ENCODE data around the gene ACMSD. TPM values are rescaled to one million over a fixed set of nuclear protein-coding genes. Genes with fewer than 3 reads are reported as not detected.

Gene ACMSD
- total and polyA plus RNA-seq, 10 of the 15 experiments (the other 5 are each of a cell fraction or from before 2014, with no cell fraction given), result 0.08 TPM; not detected in 9

DNA sequence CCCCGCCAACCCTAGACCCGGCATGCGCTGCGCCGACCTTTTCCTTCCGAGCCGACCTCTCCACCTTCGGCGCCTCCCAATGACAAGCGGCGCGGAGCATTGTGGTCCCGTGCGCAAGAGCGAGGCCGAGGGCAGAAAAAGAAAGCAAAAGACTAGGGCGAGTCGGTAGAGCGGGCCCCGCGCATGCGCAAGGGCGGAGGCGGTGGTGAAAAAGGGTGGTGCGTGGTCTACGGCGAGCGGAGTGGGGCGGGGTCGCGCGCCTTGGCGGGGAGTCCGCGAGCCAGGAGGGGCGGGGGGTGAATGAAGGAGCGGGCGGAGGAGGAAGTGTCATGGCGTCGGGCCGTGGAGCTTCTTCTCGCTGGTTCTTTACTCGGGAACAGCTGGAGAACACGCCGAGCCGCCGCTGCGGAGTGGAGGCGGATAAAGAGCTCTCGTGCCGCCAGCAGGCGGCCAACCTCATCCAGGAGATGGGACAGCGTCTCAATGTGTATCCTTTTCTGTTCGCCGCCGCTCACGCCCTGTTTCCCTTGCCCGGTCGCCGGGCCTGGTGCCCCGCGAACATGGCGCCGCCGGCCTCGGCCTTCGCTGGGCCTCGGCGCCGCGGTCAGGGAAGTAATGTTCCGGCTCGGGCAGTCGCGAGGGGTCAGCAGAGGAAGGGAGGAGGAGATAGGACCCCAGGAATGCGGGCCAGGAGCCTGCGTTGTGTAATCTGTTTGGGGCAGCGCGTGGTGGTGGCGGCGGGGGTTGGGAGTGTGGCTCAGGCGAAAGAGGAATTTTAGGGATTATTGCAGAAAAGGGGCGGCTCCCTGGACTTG is 80.3 kb downstream of the ACMSD start, which contains the start of gene CCNT2:
CCNT2 (plus strand) TSS at position 297 of the 815 bp plus-strand sequence; CDS start at position 330, 33 bp downstream.
- intact Hi-C loops (cut with micrococcal nuclease; ENCODE audit: unreplicated experiment) (loop anchor here (5.0 to 10.0 kb wide), 2 partner anchors 804 to 824 kb away; partner anchors contain the start of gene UBXN4), in situ Hi-C loops (cut with MboI) (loop anchor here (10.0 kb wide), 1 partner anchor 804 kb away; no protein-coding TSS in a partner anchor)
- peaks cover 6% of the 10 kb centered on the region for H3K4me1 ChIP-seq (ENCODE audit: control insufficient read depth, insufficient read depth, low read length)
- H3K9ac ChIP-seq (ENCODE audit: control insufficient read depth, insufficient read depth, low read length), result peak within 1 kb of the TSS; percentile 100
- RAD21 ChIA-PET (ENCODE audit: unreplicated experiment), result no interaction called here
- H3K4me2 ChIP-seq (ENCODE audit: control insufficient read depth, insufficient read depth), result peak within 1 kb of the TSS; percentile 77
- WGBS (ENCODE audit: insufficient coverage, insufficient replicate concordance, low lambda C conversion rate, missing lambda C conversion rate), result 1% methylated on average over 58 of the region's 83 CpGs
- peak; percentile 95 for DNase-seq (ENCODE audit: low read depth, low spot score)
- H3K27ac ChIP-seq (ENCODE audit: control insufficient read depth, insufficient read depth), result peak within 1 kb of the TSS; percentile 99
- BruUV-seq (replicated peaks), result TSS peak; percentile 76
- no peaks in the 10 kb centered on the region for H4K20me1 ChIP-seq (ENCODE audit: control insufficient read depth, insufficient read depth)
- peaks cover 0 to 5% of the 10 kb centered on the region in 2 experiments; a peak in 1 of 4 replicates for H3K36me3 ChIP-seq (ENCODE audit: control insufficient read depth in 2 of 2, insufficient read depth in 2 of 2, low read length in 1 of 2)
- ATAC-seq, result peak; percentile 89
- SMC1A ChIA-PET (ENCODE audit: uncharacterized antibody, unreplicated experiment), result interaction anchor here (0.8 kb wide), 1 partner anchor 23 kb away, joined by 3 read pairs; no protein-coding TSS in a partner anchor
- H3K27me3 ChIP-seq (replicated peaks in 1 of 2; ENCODE audit: control insufficient read depth in 2 of 2, insufficient read depth in 2 of 2, low read length in 1 of 2), result no peaks in the 10 kb centered on the region
- peak within 1 kb of the TSS; percentile 95 for H2AFZ ChIP-seq (ENCODE audit: control insufficient read depth, low read depth, low read length)
- no peak for FAIRE-seq
- CTCF ChIA-PET, result no interaction called here
- peak within 1 kb of the TSS; percentile 91 for H3K4me3 ChIP-seq
- H3K9me3 ChIP-seq (replicated peaks; ENCODE audit: control insufficient read depth, insufficient read depth, low read length), result no peaks in the 10 kb centered on the region
- H3K79me2 ChIP-seq (ENCODE audit: control insufficient read depth, insufficient read depth, low read length), result peaks cover 55% of the 10 kb centered on the region
- POLR2A ChIA-PET, result interaction anchor here (0.5 to 1.1 kb wide), 4 partner anchors 9 to 553 kb away, joined by 3 to 4 read pairs (median 3); no protein-coding TSS in a partner anchor
- TF ChIP-seq ZBED1 (IDR thresholded peaks at IDR 0.05; ENCODE audit: borderline replicate concordance) (no peak), CBX5 (IDR thresholded peaks at IDR 0.05; ENCODE audit: low read depth) (no peak), SIX5 (IDR thresholded peaks at IDR 0.05; ENCODE audit: low read depth, low read length, severe bottlenecking) (peak; percentile 72), SREBF2 (IDR thresholded peaks at IDR 0.05; ENCODE audit: low read length) (no peak), HDGF (IDR thresholded peaks at IDR 0.05) (peak; percentile 90), MTA2 (IDR thresholded peaks at IDR 0.05; ENCODE audit: low read depth) (no peak), BACH1 (IDR thresholded peaks at IDR 0.05; ENCODE audit: borderline replicate concordance) (0 out of 2 replicates have a peak, but pooled peaks have one; percentile 46), TCF3 (IDR thresholded peaks at IDR 0.05; ENCODE audit: borderline replicate concordance, insufficient read depth, low read depth, low read length) (no peak), RUNX3 (IDR thresholded peaks at IDR 0.05; ENCODE audit: low read length) (peak; percentile 57), FOXK2 (IDR thresholded peaks at IDR 0.05) (peak; percentile 42; the same call in 1 of the 2 replicates), ZSCAN29 (IDR thresholded peaks at IDR 0.05) (no peak), NR2F1 (conservative IDR thresholded peaks at IDR 0.05) (peak; percentile 96), ZNF24 (IDR thresholded peaks at IDR 0.05) (no peak), POLR2A (IDR thresholded peaks at IDR 0.05; ENCODE audit: low read depth, low read length) (peak; percentile 91), PAX5 (IDR thresholded peaks at IDR 0.05; ENCODE audit: borderline replicate concordance, low read depth, low read length) (0 out of 2 replicates have a peak, but pooled peaks have one; percentile 18), TBL1XR1 (IDR thresholded peaks at IDR 0.05; ENCODE audit: low read depth, low read length) (peak; percentile 65; the same call in 1 of the 2 replicates), YY1 (IDR thresholded peaks at IDR 0.05; ENCODE audit: low read depth, low read length) (peak; percentile 97), KLF5 (IDR thresholded peaks at IDR 0.05; ENCODE audit: partially characterized antibody) (peak; percentile 51), NRF1 (conservative IDR thresholded peaks at IDR 0.05; ENCODE audit: low read depth, low read length) (peak; percentile 95), LARP7 (IDR thresholded peaks at IDR 0.05) (peak; percentile 84)
- TF ChIP-seq, protein P1, sequence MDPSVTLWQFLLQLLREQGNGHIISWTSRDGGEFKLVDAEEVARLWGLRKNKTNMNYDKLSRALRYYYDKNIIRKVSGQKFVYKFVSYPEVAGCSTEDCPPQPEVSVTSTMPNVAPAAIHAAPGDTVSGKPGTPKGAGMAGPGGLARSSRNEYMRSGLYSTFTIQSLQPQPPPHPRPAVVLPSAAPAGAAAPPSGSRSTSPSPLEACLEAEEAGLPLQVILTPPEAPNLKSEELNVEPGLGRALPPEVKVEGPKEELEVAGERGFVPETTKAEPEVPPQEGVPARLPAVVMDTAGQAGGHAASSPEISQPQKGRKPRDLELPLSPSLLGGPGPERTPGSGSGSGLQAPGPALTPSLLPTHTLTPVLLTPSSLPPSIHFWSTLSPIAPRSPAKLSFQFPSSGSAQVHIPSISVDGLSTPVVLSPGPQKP (IDR thresholded peaks at IDR 0.05; ENCODE audit: low read depth, low read length), result 0 out of 2 replicates have a peak, but pooled peaks have one; percentile 24
- TF ChIP-seq, protein P2, sequence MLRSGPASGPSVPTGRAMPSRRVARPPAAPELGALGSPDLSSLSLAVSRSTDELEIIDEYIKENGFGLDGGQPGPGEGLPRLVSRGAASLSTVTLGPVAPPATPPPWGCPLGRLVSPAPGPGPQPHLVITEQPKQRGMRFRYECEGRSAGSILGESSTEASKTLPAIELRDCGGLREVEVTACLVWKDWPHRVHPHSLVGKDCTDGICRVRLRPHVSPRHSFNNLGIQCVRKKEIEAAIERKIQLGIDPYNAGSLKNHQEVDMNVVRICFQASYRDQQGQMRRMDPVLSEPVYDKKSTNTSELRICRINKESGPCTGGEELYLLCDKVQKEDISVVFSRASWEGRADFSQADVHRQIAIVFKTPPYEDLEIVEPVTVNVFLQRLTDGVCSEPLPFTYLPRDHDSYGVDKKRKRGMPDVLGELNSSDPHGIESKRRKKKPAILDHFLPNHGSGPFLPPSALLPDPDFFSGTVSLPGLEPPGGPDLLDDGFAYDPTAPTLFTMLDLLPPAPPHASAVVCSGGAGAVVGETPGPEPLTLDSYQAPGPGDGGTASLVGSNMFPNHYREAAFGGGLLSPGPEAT (IDR thresholded peaks at IDR 0.05; ENCODE audit: low read depth), result peak; percentile 73
- TF ChIP-seq, protein P3, sequence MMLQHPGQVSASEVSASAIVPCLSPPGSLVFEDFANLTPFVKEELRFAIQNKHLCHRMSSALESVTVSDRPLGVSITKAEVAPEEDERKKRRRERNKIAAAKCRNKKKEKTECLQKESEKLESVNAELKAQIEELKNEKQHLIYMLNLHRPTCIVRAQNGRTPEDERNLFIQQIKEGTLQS (IDR thresholded peaks at IDR 0.05; ENCODE audit: borderline replicate concordance, extremely low read depth, low read depth, low read length), result peak; percentile 83; the same call in 1 of the 2 replicates

All from GM12878 (cell line).